ENCODE measurements around the gene CHD2.
"Not testable (repeated sequence)": the region's sequence is repeated elsewhere in the genome, so short reads cannot be mapped to it uniquely, and the experiment has no call there.

CHD2 gene

DNA sequence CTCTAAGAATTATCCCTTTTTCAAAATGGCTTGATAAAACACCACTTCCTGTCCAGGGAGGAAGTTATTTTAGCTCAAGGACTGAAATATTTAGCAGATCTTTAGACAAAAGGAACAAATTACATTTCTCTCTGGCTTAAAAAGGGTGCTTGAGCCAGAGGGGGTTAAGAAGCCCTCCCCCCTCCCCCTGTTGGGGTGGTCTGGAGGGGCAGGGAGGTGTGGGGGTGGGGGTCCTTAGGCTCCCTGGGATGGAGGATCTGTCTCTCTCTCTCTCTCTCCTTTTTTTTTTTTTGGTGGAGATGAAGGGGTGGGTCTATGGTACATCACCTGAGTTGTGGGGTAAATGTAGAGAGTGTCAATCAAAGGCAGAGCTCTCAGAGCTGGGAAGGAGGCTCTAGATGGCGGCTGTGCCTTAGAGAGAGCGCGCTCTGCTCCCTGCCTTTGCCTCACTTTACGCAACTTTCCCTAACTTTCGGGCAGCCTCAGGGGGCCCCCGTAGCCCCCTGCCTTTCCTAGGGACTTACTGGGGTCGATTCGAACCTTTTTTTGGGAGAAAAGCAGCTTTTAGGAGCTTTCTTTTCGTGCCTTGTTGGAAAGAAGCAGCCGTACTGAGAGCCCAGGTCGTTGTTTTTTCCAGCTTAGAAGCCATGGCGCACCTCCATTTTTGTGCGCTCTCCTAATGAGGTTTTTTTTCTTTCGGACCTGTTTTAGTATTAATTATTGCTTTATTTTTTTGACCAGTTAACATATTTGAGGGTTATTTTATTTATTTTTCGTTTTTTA lies at the start of gene CHD2:
TSS of gene CHD2 (plus strand) at position 377 of the 783 bp plus-strand sequence. CDS start 914 bp downstream, outside the sequence.
- Histone ChIP-seq H3K9ac (ENCODE audit: low read depth in 1 of 2, low read length in 2 of 2) (peak within 1 kb of the TSS; percentile 91 to 98), H3K4me3 (ENCODE audit: low read depth in 1 of 2, low read length in 2 of 2) (peak within 1 kb of the TSS; percentile 88 to 93), H3K4me1 (ENCODE audit: control insufficient read depth in 1 of 2, insufficient read depth in 2 of 2, low read length in 2 of 2) (peaks cover 4 to 28% of the 10 kb centered on the region in 2 donors), H3K36me3 (ENCODE audit: control insufficient read depth in 1 of 2, insufficient read depth in 2 of 2, low read length in 2 of 2) (peaks cover 14 to 23% of the 10 kb centered on the region in 2 donors), H3K27me3 (ENCODE audit: control insufficient read depth in 1 of 2, insufficient read depth in 2 of 2, low read length in 2 of 2) (no peaks in the 10 kb centered on the region), H3K9me3 (ENCODE audit: control insufficient read depth in 1 of 2, low read length in 2 of 2) (no peaks in the 10 kb centered on the region), H3K27ac (ENCODE audit: low read depth, low read length) (peak within 1 kb of the TSS; percentile 98)

DNA sequence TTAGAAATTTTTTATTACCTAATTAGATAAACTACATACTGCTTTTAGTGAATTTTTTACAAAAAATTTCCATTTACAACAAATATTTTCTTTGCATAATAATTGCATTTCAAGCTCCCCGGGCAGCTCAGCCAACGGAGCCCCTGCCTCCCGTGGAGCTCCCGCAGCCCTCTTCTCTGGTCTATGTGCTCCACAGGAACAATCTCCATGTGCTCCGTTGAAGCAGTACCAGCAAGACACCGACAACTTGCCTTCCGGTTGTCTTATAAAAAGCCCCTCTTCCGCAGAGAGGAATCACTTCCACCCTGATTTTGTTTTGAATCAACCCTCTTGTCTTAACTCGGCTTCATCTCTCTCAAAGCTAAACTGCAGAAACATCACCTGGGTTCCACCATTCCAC lies 46.9 kb upstream of the CHD2 start:
- no peak overlapping the region for H3K9ac ChIP-seq (ENCODE audit: low read depth in 1 of 2, low read length in 2 of 2)
- no peaks in the 10 kb centered on the region for H3K4me1 ChIP-seq (ENCODE audit: control insufficient read depth in 1 of 2, insufficient read depth in 2 of 2, low read length in 2 of 2)
- H3K4me3 ChIP-seq (ENCODE audit: low read depth in 1 of 2, low read length in 2 of 2) = no peak overlapping the region
- no peaks in the 10 kb centered on the region for H3K9me3 ChIP-seq (ENCODE audit: control insufficient read depth in 1 of 2, low read length in 2 of 2)
- no peak overlapping the region for H3K27ac ChIP-seq (ENCODE audit: low read depth, low read length)
- no peaks in the 10 kb centered on the region for H3K27me3 ChIP-seq (ENCODE audit: control insufficient read depth in 1 of 2, insufficient read depth in 2 of 2, low read length in 2 of 2)
- H3K36me3 ChIP-seq (ENCODE audit: control insufficient read depth in 1 of 2, insufficient read depth in 2 of 2, low read length in 2 of 2) = no peaks in the 10 kb centered on the region

DNA sequence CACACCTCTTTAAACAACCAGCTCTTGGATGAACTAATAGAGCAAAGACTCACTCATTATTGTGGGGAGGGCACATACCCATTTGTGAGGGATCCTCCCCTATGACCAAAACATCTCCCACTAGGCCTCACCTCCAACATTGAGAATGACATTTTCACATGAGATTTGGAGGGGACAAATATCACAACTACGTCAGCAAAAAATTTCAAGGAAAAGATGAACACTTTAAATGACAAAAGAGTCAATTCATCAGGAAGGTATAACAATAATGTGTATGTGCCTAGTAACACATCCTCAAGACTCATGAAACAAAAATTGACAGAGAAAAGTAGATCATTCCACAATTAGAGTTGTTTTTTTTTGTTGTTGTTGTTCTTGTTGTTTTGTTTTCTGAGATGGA lies 38.4 kb upstream of the CHD2 start:
- H3K9ac ChIP-seq (ENCODE audit: low read depth in 1 of 2, low read length in 2 of 2) = no peak overlapping the region
- H3K9me3 ChIP-seq (ENCODE audit: control insufficient read depth in 1 of 2, low read length in 2 of 2) = no peaks in the 10 kb centered on the region
- H3K4me3 ChIP-seq (ENCODE audit: low read depth in 1 of 2, low read length in 2 of 2) = no peak overlapping the region
- H3K27me3 ChIP-seq (ENCODE audit: control insufficient read depth in 1 of 2, insufficient read depth in 2 of 2, low read length in 2 of 2) = no peaks in the 10 kb centered on the region
- no peaks in the 10 kb centered on the region for H3K36me3 ChIP-seq (ENCODE audit: control insufficient read depth in 1 of 2, insufficient read depth in 2 of 2, low read length in 2 of 2)
- H3K4me1 ChIP-seq (ENCODE audit: control insufficient read depth in 1 of 2, insufficient read depth in 2 of 2, low read length in 2 of 2) = no peaks in the 10 kb centered on the region
- H3K27ac ChIP-seq (ENCODE audit: low read depth, low read length) = no peak overlapping the region

DNA sequence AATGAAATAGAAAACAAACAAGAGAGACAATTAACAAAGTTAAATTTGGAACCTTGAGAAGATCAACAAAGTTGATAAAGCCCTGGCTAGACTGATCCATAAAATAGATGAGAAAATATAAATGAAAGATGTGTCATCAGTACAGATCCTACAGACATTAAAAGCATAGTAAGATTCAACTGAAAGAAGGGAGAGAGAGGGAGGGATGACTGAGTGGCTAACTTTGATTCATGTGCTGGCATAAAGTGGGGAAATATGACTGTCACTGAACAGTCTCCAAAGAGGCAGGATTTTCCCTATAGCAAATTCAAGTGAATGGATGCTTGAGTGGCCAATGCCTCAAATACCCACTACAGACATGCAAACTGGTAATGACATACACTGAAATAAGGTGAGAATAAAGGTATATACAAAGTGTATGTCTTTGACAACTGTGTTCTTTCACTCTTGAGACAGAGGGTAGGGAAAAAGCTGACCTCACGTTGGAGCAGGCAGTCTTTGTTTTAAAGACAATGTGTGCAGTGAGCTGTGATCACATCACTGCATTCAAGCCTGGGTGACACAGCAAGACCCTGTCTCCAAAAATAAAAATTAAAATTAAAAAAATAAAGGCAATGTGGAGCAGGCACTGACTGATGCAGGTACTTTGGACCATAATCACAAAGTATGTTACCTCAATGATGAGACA lies 35.9 kb upstream of the CHD2 start:
- Histone ChIP-seq H3K27ac (ENCODE audit: low read depth, low read length) (no peak overlapping the region), H3K27me3 (ENCODE audit: control insufficient read depth in 1 of 2, insufficient read depth in 2 of 2, low read length in 2 of 2) (no peaks in the 10 kb centered on the region), H3K36me3 (ENCODE audit: control insufficient read depth in 1 of 2, insufficient read depth in 2 of 2, low read length in 2 of 2) (no peaks in the 10 kb centered on the region), H3K9me3 (ENCODE audit: control insufficient read depth in 1 of 2, low read length in 2 of 2) (no peaks in the 10 kb centered on the region), H3K4me3 (ENCODE audit: low read depth in 1 of 2, low read length in 2 of 2) (no peak overlapping the region), H3K9ac (ENCODE audit: low read depth in 1 of 2, low read length in 2 of 2) (no peak overlapping the region), H3K4me1 (ENCODE audit: control insufficient read depth in 1 of 2, insufficient read depth in 2 of 2, low read length in 2 of 2) (no peaks in the 10 kb centered on the region)

DNA sequence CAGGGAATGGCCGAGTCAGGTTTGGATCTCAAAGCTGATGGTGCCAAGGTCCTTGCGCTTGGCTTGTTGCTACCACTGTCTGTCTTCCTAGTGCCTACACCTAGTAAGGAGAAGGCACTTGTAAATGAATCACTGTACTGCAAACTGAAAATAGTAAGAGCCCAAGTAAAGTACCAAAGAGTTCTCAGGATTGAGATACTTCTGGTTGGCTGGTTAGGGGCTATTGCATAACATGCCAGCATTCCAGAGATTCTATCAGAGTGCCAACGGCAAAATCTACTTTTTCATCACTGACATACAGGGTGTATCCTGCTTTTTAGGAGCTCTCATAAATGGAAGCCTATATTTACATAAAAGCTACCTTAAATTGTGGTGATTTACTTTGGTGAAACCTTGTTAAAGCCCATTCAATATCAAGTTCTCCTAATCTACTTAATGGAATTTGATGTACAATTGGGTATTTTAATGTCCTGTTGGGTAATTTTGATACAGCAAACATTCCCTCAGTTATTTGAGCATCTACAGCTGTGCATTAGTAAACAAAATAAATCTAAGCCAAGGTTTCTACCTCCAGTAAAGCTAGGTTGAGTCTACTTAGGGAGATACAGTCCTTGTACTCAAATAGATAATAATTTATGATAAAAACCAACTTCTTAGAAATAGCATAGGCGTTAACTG lies 30.7 kb upstream of the CHD2 start:
- no peaks in the 10 kb centered on the region for H3K36me3 ChIP-seq (ENCODE audit: control insufficient read depth in 1 of 2, insufficient read depth in 2 of 2, low read length in 2 of 2)
- H3K27ac ChIP-seq (ENCODE audit: low read depth, low read length) = no peak overlapping the region
- no peak overlapping the region for H3K9ac ChIP-seq (ENCODE audit: low read depth in 1 of 2, low read length in 2 of 2)
- no peaks in the 10 kb centered on the region for H3K27me3 ChIP-seq (ENCODE audit: control insufficient read depth in 1 of 2, insufficient read depth in 2 of 2, low read length in 2 of 2)
- H3K4me3 ChIP-seq (ENCODE audit: low read depth in 1 of 2, low read length in 2 of 2) = no peak overlapping the region
- H3K4me1 ChIP-seq (ENCODE audit: control insufficient read depth in 1 of 2, insufficient read depth in 2 of 2, low read length in 2 of 2) = peaks cover 0 to 11% of the 10 kb centered on the region in 2 donors
- H3K9me3 ChIP-seq (ENCODE audit: control insufficient read depth in 1 of 2, low read length in 2 of 2) = no peaks in the 10 kb centered on the region

DNA sequence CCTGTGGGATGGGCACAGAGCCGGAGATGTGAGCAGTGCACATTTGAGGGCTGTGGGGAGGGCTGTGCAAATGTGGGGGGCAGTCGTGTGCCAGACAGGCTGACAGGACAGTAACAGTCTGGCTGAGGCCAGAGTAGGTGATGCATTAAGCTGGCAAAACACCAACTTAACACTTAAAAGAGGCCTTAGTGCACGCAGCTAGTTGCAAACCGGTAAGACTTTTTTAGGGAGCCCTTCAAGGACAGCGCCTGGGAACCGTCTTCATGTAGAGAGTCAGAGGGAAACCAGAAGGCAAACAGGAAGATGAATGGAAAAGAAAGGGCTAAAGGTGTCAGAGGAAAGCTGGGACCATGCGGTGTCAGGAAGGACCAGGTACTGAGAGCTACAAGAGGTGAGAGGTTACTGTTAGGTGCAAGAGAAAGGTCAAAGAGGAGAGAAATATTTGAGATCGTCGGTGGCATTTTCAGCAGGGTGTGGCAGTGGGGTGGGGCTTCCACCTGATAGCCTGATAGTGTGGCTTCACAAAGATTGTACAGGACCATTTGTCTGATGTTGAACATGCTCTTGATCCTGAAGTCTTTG lies 30.0 kb upstream of the CHD2 start:
- H3K27me3 ChIP-seq (ENCODE audit: control insufficient read depth in 1 of 2, insufficient read depth in 2 of 2, low read length in 2 of 2) = no peaks in the 10 kb centered on the region
- H3K9ac ChIP-seq (ENCODE audit: low read depth in 1 of 2, low read length in 2 of 2) = no peak overlapping the region
- no peak overlapping the region for H3K27ac ChIP-seq (ENCODE audit: low read depth, low read length)
- no peak overlapping the region for H3K4me3 ChIP-seq (ENCODE audit: low read depth in 1 of 2, low read length in 2 of 2)
- H3K9me3 ChIP-seq (ENCODE audit: control insufficient read depth in 1 of 2, low read length in 2 of 2) = no peaks in the 10 kb centered on the region
- no peaks in the 10 kb centered on the region for H3K36me3 ChIP-seq (ENCODE audit: control insufficient read depth in 1 of 2, insufficient read depth in 2 of 2, low read length in 2 of 2)
- H3K4me1 ChIP-seq (ENCODE audit: control insufficient read depth in 1 of 2, insufficient read depth in 2 of 2, low read length in 2 of 2) = peaks cover 0 to 11% of the 10 kb centered on the region in 2 donors

DNA sequence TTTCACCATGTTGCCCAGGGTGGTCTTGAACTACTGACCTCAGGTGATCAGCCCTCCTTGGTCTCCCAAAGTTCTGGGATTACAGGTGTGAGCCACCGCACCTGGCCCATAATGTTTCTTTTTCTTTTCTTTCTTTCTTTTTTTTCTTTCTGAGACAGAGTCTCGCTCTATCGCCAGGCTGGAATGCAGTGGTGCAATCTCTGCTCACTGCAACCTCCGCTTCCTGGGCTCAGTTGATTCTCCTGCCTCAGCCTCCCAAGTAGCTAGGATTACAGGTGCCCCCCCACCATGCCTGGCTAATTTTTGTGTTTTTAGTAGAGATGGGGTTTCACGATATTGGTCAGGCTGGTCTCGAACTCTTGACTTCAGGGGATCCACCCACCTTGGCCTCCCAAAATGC lies 27.2 kb upstream of the CHD2 start:
- H3K4me3 ChIP-seq (ENCODE audit: low read depth in 1 of 2, low read length in 2 of 2); H3K9ac ChIP-seq (ENCODE audit: low read depth in 1 of 2, low read length in 2 of 2); H3K27ac ChIP-seq (ENCODE audit: low read depth, low read length); H3K36me3 ChIP-seq (ENCODE audit: control insufficient read depth in 1 of 2, insufficient read depth in 2 of 2, low read length in 2 of 2); H3K9me3 ChIP-seq (ENCODE audit: control insufficient read depth in 1 of 2, low read length in 2 of 2); H3K27me3 ChIP-seq (ENCODE audit: control insufficient read depth in 1 of 2, insufficient read depth in 2 of 2, low read length in 2 of 2): not testable (repeated sequence)
- peaks cover 0 to 11% of the 10 kb centered on the region in 2 donors for H3K4me1 ChIP-seq (ENCODE audit: control insufficient read depth in 1 of 2, insufficient read depth in 2 of 2, low read length in 2 of 2)

DNA sequence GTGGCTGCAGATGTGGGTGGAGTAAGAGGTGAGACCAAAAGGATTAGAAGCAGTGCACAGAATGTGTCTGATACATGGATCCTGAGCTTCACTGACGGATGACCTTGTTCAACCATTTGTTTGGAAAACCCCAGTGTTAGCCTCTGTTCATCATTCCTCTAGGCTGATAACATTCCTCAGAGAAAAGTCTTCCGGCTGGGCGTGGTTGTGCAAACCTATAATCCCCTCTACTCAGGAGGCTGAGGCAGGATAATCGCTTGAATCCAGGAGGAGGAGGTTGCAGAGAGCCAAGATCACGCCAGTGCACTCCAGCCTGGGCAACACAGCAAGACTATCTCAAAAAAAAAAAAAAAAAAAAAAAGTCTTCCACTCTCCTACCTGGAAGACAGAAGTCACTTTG lies 23.1 kb upstream of the CHD2 start:
- no peak overlapping the region for H3K4me3 ChIP-seq (ENCODE audit: low read depth in 1 of 2, low read length in 2 of 2)
- peaks cover 24 to 27% of the 10 kb centered on the region in 2 donors for H3K4me1 ChIP-seq (ENCODE audit: control insufficient read depth in 1 of 2, insufficient read depth in 2 of 2, low read length in 2 of 2)
- H3K9ac ChIP-seq (ENCODE audit: low read depth in 1 of 2, low read length in 2 of 2) = no peak overlapping the region
- H3K27me3 ChIP-seq (ENCODE audit: control insufficient read depth in 1 of 2, insufficient read depth in 2 of 2, low read length in 2 of 2) = no peaks in the 10 kb centered on the region
- H3K9me3 ChIP-seq (ENCODE audit: control insufficient read depth in 1 of 2, low read length in 2 of 2) = no peaks in the 10 kb centered on the region
- no peaks in the 10 kb centered on the region for H3K36me3 ChIP-seq (ENCODE audit: control insufficient read depth in 1 of 2, insufficient read depth in 2 of 2, low read length in 2 of 2)
- H3K27ac ChIP-seq (ENCODE audit: low read depth, low read length) = no peak overlapping the region

DNA sequence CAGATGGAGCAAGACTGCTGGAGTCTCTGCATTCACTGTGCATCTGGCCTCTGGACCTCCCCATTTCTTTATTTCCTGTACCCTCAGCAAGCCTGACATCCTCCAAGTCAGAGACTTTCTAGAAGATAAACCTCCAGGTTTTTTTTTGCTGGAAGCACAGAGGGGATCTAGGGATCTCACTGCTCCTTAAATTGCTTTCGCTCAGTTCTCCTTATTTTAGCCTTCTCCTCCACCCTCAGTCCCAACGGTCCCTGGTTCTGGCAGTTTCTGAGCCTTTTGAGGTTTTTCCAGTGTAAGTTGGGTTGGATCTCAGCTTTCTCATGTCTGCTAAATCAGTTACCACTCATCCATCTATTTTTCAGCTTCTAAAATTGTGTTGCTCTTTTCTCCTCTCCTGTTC lies 22.7 kb upstream of the CHD2 start:
- Histone ChIP-seq H3K9ac (ENCODE audit: low read depth in 1 of 2, low read length in 2 of 2) (no peak overlapping the region), H3K27ac (ENCODE audit: low read depth, low read length) (no peak overlapping the region), H3K36me3 (ENCODE audit: control insufficient read depth in 1 of 2, insufficient read depth in 2 of 2, low read length in 2 of 2) (no peaks in the 10 kb centered on the region), H3K9me3 (ENCODE audit: control insufficient read depth in 1 of 2, low read length in 2 of 2) (no peaks in the 10 kb centered on the region), H3K4me3 (ENCODE audit: low read depth in 1 of 2, low read length in 2 of 2) (no peak overlapping the region), H3K27me3 (ENCODE audit: control insufficient read depth in 1 of 2, insufficient read depth in 2 of 2, low read length in 2 of 2) (no peaks in the 10 kb centered on the region), H3K4me1 (ENCODE audit: control insufficient read depth in 1 of 2, insufficient read depth in 2 of 2, low read length in 2 of 2) (peaks cover 24 to 28% of the 10 kb centered on the region in 2 donors)

DNA sequence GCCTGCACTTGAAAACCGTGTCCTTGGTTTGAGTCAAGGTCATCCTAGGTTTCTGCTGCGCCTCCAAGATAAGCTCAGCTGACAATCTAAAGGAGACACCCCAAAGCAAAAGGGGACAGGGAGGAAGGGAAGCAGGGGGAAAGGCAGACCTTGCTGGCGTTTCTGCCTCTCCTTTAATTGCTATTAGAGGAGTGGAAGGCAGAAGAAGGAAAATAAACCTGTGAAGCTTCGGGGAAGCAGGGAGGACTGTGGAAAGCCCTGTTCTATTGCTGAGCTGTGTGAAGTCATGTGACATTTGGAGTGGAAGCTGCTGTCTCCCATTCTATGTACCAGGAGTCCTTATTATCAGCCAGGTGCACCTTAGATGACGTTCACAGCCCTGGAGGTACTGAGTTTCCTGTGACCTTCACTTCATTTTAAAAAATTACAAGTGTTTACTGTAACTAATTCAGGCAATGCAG lies 21.5 kb upstream of the CHD2 start:
- no peak overlapping the region for H3K27ac ChIP-seq (ENCODE audit: low read depth, low read length)
- peak overlapping the region in 1 of 2 donors; percentile 35 for H3K9ac ChIP-seq (ENCODE audit: low read depth in 1 of 2, low read length in 2 of 2)
- H3K4me1 ChIP-seq (ENCODE audit: control insufficient read depth in 1 of 2, insufficient read depth in 2 of 2, low read length in 2 of 2) = peaks cover 24 to 28% of the 10 kb centered on the region in 2 donors
- H3K36me3 ChIP-seq (ENCODE audit: control insufficient read depth in 1 of 2, insufficient read depth in 2 of 2, low read length in 2 of 2) = no peaks in the 10 kb centered on the region
- no peaks in the 10 kb centered on the region for H3K27me3 ChIP-seq (ENCODE audit: control insufficient read depth in 1 of 2, insufficient read depth in 2 of 2, low read length in 2 of 2)
- H3K9me3 ChIP-seq (ENCODE audit: control insufficient read depth in 1 of 2, low read length in 2 of 2) = no peaks in the 10 kb centered on the region
- no peak overlapping the region for H3K4me3 ChIP-seq (ENCODE audit: low read depth in 1 of 2, low read length in 2 of 2)
